Heart left ventricle (tissue), 13 donors: ENCODE data around the gene NID2.

ENCODE experiments used
- POLR2A ChIP-seq, 2 donors: fragments of 450-650 bp; IDR thresholded peaks; one replicate each; pipeline ENCODE4 v1.6.1; 2017; ENCODE audit warnings: antibody characterized with exemption in 2 of 2, mild to moderate bottlenecking in 2 of 2, moderate library complexity in 2 of 2
- TF ChIP-seq, protein P1 (sequence below), 12 donors: fragments of 200-600 bp; sonication (generic) in 4 of 12; IDR thresholded peaks; one replicate each; pipeline versions ENCODE4 v1.5.0 to v1.8.0; 2018 to 2022; ENCODE audit warnings: antibody characterized with exemption in 12 of 12, mild to moderate bottlenecking in 5 of 12
- donor health status: ischemic (EF 13 %, LVEDD 7.1; RV severe dilation, severe dysfunction).
- donor health status: DM: no; HTN: yes; CAD: no.
- donor health status: DM: no; HTN: no; CAD: no.
- donor health status: ischemic (EF 25% LVEDD 6.9; RV normal size, moderate dysfunction).
- donor health status: ischemic (EF 25% LVEDD 5.7; RV mildly dilated, moderate dysfunction).
- donor health status: ischemic (EF 35%, LVEDD 5.7; RV mildly dilated, moderate dysfunction).
- donor health status: nonischemic (EF 11% LVEDD 7.7; RV severe dilation, severe dysfunction).
- donor health status: DM: yes; HTN: yes; CAD: no.
- donor health status: PGD.
- donor health status: ischemic (EF 29% LVEDD 5.4; RV normal size, mild dysfunction).
- donor health status: nonischemic (EF 23%, LVEDD 6.1; RV moderate dilation, normal function).

DNA sequence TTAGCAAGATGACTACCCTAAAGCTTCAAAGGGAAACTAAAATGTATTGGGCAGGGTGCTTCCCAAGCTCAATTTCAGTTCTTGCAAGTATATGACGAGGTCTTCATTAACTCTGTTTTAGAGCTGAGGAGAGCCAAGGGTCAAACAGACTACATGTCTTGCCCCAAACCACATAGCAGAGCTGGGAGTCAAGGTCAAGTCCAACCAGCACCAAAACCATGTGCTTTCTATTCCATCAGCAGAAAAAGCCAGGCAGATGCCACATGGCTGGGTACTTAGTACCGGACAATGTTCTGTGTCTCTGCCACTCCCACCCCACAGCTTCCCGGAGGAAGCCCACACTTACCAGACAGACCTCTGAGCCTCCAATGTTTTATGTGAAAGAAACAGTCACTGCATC, 17.6 kb downstream of the NID2 start:
- TF ChIP-seq, protein P1, sequence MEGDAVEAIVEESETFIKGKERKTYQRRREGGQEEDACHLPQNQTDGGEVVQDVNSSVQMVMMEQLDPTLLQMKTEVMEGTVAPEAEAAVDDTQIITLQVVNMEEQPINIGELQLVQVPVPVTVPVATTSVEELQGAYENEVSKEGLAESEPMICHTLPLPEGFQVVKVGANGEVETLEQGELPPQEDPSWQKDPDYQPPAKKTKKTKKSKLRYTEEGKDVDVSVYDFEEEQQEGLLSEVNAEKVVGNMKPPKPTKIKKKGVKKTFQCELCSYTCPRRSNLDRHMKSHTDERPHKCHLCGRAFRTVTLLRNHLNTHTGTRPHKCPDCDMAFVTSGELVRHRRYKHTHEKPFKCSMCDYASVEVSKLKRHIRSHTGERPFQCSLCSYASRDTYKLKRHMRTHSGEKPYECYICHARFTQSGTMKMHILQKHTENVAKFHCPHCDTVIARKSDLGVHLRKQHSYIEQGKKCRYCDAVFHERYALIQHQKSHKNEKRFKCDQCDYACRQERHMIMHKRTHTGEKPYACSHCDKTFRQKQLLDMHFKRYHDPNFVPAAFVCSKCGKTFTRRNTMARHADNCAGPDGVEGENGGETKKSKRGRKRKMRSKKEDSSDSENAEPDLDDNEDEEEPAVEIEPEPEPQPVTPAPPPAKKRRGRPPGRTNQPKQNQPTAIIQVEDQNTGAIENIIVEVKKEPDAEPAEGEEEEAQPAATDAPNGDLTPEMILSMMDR (IDR thresholded peaks at IDR 0.05): no peak
- TF ChIP-seq POLR2A (IDR thresholded peaks at IDR 0.05): no peak
